Thyroid gland (tissue), 4 donors: ENCODE measurements around the gene ATP6V0A4.

Experiments used
- POLR2A ChIP-seq, 2 donors: fragments of 450-650 bp; IDR thresholded peaks; one replicate each; pipeline ENCODE4 v1.6.1; 2017; ENCODE audit warnings: antibody characterized with exemption in 2 of 2, mild to moderate bottlenecking in 2 of 2, moderate library complexity in 1 of 2
- TF ChIP-seq, protein P1 (sequence below), 6 experiments: fragments of 200-600 bp in 3 of 6; fragments of 450-650 bp in 3 of 6; sonication (generic) in 3 of 6; IDR thresholded peaks; one replicate each; pipeline ENCODE4 v1.5.1; 2016 to 2019; ENCODE audit warnings: antibody characterized with exemption in 6 of 6, mild to moderate bottlenecking in 2 of 6, inconsistent platforms in 1 of 6, moderate library complexity in 1 of 6

DNA sequence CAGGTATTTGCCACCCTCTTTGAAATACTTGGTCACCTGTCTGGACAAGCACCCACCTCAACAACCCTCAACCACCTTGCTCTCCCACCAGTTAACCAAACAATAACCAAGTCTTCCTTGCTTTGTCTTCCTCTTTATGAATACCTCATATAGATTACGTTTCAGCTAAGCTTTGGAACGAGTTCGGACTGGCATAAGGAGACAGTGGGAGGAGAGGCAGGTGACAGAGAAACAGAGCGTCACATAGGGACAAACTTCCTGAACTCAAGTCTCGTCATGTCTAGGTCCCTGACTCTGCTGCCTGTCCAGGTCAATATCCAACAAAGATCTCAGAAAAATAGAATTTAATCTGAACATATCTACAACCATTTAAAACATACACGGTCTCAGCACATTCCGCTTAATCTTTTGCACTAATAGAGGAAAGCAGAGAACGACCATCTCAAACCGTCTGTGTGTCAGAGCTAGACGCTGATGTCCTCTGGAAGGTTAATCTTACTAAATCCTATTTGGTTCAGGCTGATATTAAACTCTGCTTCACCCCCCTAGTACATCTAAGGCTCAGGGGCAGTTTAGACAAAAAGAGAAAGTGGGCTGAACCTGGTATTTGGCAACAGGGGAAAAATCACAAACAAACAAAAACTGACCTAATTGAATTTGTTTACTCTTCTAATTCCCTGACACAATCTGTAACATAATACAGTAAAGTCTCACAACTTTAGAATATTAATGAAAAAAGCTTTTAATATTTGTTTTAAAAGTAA lies 70.5 kb downstream of the ATP6V0A4 start:
- TF ChIP-seq, protein P1, sequence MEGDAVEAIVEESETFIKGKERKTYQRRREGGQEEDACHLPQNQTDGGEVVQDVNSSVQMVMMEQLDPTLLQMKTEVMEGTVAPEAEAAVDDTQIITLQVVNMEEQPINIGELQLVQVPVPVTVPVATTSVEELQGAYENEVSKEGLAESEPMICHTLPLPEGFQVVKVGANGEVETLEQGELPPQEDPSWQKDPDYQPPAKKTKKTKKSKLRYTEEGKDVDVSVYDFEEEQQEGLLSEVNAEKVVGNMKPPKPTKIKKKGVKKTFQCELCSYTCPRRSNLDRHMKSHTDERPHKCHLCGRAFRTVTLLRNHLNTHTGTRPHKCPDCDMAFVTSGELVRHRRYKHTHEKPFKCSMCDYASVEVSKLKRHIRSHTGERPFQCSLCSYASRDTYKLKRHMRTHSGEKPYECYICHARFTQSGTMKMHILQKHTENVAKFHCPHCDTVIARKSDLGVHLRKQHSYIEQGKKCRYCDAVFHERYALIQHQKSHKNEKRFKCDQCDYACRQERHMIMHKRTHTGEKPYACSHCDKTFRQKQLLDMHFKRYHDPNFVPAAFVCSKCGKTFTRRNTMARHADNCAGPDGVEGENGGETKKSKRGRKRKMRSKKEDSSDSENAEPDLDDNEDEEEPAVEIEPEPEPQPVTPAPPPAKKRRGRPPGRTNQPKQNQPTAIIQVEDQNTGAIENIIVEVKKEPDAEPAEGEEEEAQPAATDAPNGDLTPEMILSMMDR (IDR thresholded peaks at IDR 0.05): no peak
- TF ChIP-seq POLR2A (IDR thresholded peaks at IDR 0.05): no peak
